ENCODE results near the gene LTO1.

The LTO1 gene

DNA sequence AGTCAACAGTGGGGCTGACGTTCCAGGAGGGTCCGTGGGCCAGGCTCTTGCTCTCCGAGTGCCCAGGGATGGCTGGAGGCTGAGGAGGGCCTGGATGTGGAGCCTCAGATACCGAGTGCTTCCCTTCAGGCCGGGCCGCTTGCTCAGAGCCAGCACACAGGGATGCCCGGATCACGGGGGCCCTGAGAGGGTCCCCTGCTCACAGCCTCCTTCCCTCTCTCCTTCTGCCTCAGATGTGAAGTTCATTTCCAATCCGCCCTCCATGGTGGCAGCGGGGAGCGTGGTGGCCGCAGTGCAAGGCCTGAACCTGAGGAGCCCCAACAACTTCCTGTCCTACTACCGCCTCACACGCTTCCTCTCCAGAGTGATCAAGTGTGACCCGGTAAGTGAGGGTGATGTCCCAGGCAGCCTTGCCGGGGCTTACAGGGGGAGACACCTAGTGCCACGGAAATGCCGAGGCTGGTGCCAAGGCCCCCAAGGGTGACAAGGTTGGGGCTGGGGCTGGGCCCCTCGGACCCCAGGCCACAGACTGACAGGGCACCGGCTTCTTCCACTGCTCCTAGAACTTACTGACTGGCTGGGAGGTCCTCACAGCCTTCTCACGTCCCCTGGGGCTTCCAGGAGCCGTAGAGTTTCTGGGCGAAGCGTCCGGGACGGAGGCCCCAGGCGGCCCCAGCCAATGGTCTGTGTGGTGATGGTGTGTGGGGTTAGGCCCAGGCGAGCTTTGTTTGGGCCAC, 27.2 kb downstream of the LTO1 start:
- TF ChIP-seq TAF1 (IDR thresholded peaks at IDR 0.05; ENCODE audit: borderline replicate concordance, low read depth, low read length) = no peak
- TF ChIP-seq POLR2A (IDR thresholded peaks at IDR 0.05; ENCODE audit: low read depth, low read length) = no peak
- no peak for TF ChIP-seq POLR2AphosphoS5 (IDR thresholded peaks at IDR 0.05; ENCODE audit: low read depth, low read length)
- FAIRE-seq = no peak
- no peak for DNase-seq (ENCODE audit: insufficient read length)

DNA sequence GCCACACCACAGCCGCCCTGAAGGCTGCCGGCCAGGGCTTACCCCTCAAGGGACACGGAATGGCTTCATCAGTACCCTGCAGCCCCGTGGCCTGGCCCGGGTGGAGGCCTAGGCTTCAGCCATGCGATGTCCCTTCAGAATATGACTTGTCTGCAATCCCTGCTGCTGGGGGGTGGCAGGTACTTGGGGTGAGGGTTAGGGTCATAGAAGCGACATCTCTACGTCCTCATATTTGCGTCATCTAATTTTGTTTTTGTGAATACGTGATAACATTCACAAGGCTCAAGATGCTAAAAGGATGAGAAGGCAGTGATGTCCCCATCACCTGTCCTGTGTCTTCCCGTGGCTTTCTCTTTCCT, 27.8 kb downstream of the LTO1 start:
- TF ChIP-seq TAF1 (IDR thresholded peaks at IDR 0.05; ENCODE audit: borderline replicate concordance, low read depth, low read length) (no peak), POLR2AphosphoS5 (IDR thresholded peaks at IDR 0.05; ENCODE audit: low read depth, low read length) (no peak), POLR2A (IDR thresholded peaks at IDR 0.05; ENCODE audit: low read depth, low read length) (no peak)
- no peak for DNase-seq (ENCODE audit: insufficient read length)
- FAIRE-seq = no peak

DNA sequence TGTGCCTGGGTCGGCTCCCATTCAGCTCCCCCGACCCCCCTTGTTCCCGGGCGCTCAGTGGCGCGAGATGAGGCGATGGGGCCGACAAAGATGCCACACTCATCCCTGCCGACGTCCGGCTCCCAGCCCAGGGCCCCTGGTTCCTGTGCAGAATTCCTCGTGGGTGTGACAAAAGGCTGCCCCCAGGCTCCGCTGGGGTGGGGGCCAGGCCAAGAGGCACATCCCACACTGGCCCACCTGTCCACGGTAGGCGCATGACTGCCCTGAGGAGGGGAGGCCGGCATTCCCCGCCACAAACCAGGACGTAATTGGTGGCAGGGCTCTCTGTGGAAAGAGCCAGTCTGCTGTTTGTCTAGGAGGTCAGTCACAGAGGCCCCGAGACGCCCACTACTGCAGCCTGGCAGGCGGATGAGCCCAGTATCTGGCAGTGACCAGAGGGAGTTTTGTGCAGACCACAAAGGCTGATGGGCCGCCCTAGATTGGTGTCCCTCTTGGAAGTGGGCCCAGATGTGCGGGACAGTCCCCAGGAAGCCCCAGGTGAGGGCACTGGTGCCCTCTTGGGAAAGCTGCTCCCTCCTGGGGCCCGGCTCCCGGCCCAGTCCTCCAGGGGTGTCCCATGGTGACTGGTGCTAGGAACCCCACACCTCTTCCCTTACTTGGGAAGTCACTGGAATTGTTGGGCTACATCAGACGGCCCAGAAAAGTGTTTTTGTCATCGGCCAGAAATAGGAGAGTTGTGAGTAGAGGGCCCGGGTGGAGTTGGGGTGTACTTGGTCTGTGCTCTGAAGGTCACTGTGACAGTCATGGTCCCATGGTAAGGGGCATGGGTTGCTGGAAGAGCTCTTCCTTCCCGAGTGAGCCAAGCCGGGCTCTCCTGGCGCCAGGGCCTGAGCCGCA, 28.4 kb downstream of the LTO1 start:
- TF ChIP-seq POLR2A (IDR thresholded peaks at IDR 0.05; ENCODE audit: low read depth, low read length) = no peak
- no peak for TF ChIP-seq TAF1 (IDR thresholded peaks at IDR 0.05; ENCODE audit: borderline replicate concordance, low read depth, low read length)
- TF ChIP-seq POLR2AphosphoS5 (IDR thresholded peaks at IDR 0.05; ENCODE audit: low read depth, low read length) = no peak
- DNase-seq (ENCODE audit: insufficient read length) (no peak), FAIRE-seq (no peak)

DNA sequence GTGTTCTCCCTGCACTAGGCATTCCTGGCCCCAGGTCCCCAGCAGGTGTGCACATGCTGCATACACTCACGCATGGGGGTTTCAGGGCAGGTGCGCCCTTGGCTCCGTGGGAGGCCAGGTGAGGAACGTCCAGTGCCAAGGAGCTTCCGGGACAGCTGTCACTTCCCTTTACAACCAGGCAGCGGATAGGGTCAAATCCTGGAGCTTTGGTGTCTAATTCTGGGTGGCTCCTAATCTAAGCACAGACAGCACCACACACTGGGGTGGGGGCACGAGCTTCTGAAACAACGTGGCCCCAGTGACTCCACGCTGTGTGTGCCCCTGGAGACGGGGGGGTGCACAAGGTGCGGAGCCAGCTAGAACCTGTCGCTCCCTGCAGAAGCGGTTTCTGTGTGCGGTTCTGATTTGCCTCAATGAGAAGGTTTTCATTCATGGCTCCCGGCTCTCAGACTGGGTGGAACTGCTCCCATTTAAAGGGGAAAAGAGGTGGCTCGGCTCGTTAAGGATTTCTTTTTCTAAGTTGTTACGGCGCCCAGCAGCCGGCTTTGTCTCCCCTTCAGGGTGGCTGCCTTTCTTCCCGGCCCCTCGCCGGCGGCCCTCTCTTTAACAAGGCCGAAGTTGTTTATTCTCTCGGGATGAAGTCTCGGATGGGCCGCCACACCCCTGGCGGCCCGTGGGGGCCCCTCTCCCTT, 29.2 kb downstream of the LTO1 start:
- TF ChIP-seq POLR2AphosphoS5 (IDR thresholded peaks at IDR 0.05; ENCODE audit: low read depth, low read length) = no peak
- TF ChIP-seq TAF1 (IDR thresholded peaks at IDR 0.05; ENCODE audit: borderline replicate concordance, low read depth, low read length) = no peak
- TF ChIP-seq POLR2A (IDR thresholded peaks at IDR 0.05; ENCODE audit: low read depth, low read length) = no peak
- no peak for DNase-seq (ENCODE audit: insufficient read length)
- FAIRE-seq = no peak

DNA sequence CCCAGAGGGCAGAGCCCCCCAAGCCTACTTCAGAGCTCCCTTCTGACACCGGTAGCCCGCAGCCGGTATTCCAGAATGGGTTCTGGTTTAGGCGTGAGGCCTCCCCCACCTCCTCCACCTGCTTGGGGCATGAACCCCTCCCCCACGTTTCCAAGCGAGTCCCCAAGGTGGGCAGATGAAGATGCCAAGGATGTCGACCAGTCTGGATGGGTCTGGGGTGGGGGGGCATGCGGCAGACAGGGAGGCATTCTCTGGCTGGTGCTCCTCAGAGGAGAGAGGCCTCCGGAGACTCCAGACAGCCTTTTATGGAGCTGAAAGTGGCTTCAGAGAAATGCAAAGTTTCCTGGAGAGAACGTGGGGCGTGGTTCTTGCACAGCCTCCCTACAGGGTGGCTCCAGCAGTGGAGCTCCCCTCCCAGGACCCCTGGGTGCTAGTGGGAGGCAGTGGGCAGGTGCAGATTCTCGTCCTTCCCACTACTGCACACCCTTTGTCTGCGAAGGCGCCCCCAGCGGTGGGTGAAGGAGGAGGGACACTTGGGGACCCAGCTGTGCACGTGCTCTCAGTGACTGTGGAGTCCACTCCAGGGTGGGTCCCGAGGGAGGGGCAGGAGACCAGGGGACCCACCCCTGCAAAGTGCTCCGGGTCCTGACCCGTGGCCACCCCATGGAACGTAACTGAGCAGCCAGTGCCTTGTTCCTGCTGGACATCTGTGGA, 30.0 kb downstream of the LTO1 start:
- TF ChIP-seq POLR2A (IDR thresholded peaks at IDR 0.05; ENCODE audit: low read depth, low read length) = no peak
- TF ChIP-seq POLR2AphosphoS5 (IDR thresholded peaks at IDR 0.05; ENCODE audit: low read depth, low read length) = no peak
- no peak for TF ChIP-seq TAF1 (IDR thresholded peaks at IDR 0.05; ENCODE audit: borderline replicate concordance, low read depth, low read length)

DNA sequence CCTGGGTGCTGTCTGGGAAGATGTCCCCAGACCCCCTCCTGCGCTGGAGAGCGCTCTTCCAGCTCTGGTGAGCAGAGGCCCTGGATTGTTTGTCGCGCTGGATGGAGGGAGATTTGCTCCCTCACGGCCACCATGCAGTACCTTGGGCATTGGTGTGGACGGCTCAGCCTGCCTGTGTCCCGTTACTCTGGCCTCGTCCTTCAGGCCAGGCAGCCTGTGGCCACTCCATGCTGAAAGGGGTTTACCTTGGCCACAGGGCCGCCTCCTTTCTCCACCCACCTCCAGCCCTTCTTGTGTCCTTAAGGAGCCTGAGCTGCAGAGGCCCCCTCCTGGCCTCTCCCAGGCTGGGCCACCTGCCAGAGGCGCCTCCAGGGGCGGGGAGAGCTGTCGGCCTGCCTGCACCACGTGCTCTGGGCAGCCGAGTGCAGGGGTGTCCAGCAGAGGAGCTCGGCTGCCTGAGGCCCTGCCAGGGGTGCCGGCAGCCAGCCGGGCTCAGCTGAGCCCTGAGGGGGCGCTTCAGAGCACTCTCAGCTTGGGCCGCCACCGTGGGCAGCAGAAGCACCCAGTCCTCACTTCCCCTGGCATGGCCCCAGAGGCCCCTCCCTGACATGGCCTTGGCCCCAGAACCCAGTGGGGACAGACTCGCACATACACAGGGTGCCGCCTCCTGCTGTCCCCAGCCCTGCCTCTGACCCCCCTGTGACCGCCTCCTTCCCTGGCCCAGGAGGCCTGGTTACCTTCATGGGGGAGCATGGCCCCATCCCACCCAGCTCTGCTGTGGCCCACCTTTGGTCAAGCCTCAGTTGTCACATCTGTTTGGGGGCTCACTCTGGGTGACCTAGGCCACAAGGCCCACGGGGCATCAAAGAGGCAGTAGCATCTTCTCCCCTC, 30.8 kb downstream of the LTO1 start:
- TF ChIP-seq POLR2A (IDR thresholded peaks at IDR 0.05; ENCODE audit: low read depth, low read length) (no peak), POLR2AphosphoS5 (IDR thresholded peaks at IDR 0.05; ENCODE audit: low read depth, low read length) (no peak), TAF1 (IDR thresholded peaks at IDR 0.05; ENCODE audit: borderline replicate concordance, low read depth, low read length) (no peak)
- DNase-seq (ENCODE audit: insufficient read length) (no peak), FAIRE-seq (no peak)

More for the DNA sequence above, 30.0 kb downstream of the LTO1 start:
- FAIRE-seq (no peak), DNase-seq (ENCODE audit: insufficient read length) (no peak)

DNA sequence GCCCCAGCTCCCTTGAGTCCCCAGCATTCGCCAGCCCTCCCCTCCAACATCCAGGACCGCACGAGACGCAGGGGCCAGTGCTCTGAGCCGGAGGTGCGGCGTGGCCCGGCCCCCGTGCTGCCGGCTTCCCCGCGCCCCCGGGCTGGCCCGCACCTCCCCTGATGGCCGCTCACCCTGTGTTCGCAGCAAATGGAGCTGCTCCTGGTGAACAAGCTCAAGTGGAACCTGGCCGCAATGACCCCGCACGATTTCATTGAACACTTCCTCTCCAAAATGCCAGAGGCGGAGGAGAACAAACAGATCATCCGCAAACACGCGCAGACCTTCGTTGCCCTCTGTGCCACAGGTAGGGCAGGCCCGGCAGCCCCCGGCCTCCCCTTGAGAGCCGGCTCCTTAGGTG, 31.5 kb downstream of the LTO1 start:
- DNase-seq (ENCODE audit: insufficient read length) (no peak), FAIRE-seq (no peak)

DNA sequence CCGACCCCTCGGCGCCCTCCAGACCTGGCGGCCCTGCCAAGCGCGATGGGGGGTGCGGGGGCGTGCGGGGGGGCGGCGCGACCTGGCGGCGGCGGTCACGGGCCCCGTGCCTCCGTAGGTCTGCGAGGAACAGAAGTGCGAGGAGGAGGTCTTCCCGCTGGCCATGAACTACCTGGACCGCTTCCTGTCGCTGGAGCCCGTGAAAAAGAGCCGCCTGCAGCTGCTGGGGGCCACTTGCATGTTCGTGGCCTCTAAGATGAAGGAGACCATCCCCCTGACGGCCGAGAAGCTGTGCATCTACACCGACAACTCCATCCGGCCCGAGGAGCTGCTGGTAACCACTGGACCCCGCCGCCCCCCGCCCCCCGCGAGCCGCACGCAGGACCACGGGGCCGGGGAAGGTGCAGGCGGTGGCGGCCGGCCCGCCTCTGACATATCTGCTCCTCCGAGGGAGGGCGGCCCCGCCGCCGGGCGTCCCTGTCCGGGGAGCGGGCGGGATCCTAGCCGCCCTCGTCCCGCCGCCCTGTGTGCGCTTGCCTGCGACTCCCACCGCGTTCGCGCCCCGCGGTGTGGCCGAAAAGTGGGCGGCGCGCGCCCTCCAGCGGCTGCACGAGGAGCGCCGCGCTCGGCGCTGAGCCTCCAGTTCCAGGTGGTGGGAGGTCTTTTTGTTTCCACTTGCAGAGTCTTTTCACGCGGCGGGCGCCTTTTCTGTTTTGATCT, 32.1 kb downstream of the LTO1 start:
- FAIRE-seq = peak; percentile 99
- no peak for TF ChIP-seq POLR2A (IDR thresholded peaks at IDR 0.05; ENCODE audit: low read depth, low read length)
- TF ChIP-seq POLR2AphosphoS5 (IDR thresholded peaks at IDR 0.05; ENCODE audit: low read depth, low read length) = no peak
- no peak for TF ChIP-seq TAF1 (IDR thresholded peaks at IDR 0.05; ENCODE audit: borderline replicate concordance, low read depth, low read length)
- peak; percentile 87 for DNase-seq (ENCODE audit: insufficient read length)

More for the DNA sequence above, 31.5 kb downstream of the LTO1 start:
- TF ChIP-seq POLR2AphosphoS5 (IDR thresholded peaks at IDR 0.05; ENCODE audit: low read depth, low read length) = no peak
- no peak for TF ChIP-seq POLR2A (IDR thresholded peaks at IDR 0.05; ENCODE audit: low read depth, low read length)
- TF ChIP-seq TAF1 (IDR thresholded peaks at IDR 0.05; ENCODE audit: borderline replicate concordance, low read depth, low read length) = no peak

DNA sequence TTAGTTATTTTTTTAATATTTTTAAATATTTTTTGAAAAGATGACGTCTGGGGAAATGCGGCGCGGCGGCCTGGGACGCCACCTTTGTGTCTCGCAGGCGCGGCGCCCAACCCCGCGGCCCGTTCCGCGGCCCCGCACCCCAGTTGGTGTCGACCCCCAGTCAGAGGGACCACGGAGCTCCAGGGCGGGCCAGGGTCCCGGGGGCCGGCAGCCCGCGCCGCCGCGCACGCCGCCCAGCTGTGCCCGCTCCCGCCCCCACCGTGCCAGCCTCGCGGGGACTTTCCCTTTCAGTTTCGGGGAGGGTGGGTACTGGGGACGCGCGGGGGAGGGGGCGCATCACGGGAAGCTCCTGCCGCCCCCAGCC, 32.6 kb downstream of the LTO1 start:
- FAIRE-seq = no peak
- TF ChIP-seq TAF1 (IDR thresholded peaks at IDR 0.05; ENCODE audit: borderline replicate concordance, low read depth, low read length) = no peak
- TF ChIP-seq POLR2AphosphoS5 (IDR thresholded peaks at IDR 0.05; ENCODE audit: low read depth, low read length) = no peak
- TF ChIP-seq POLR2A (IDR thresholded peaks at IDR 0.05; ENCODE audit: low read depth, low read length) = no peak
- no peak for DNase-seq (ENCODE audit: insufficient read length)

All from GM12892 (cell line).